GM19438 (cell line): ENCODE measurements around the gene OPCML.

ENCODE experiments used
- ATAC-seq: cut with Tn5 transposase; IDR thresholded peaks from one replicate; pipeline ENCODE4 v1.9.1; 2021; ENCODE audit warnings: low read depth; ENCODE audit not compliant: unreplicated experiment

The OPCML gene

GRCh38 chr11:132486060-132486459, 1046.2 kb downstream of the OPCML start:
- no peak for ATAC-seq

GRCh38 chr11:132475026-132475425, 1057.3 kb downstream of the OPCML start:
- no peak for ATAC-seq

GRCh38 chr11:132472411-132473172, 1059.7 kb downstream of the OPCML start:
- no peak for ATAC-seq

- ATAC-seq: no peak
These were observed 1060.8 kb downstream of the OPCML start for GRCh38 chr11:132471466-132471865.

GRCh38 chr11:132466983-132467382, 1065.3 kb downstream of the OPCML start:
- ATAC-seq: no peak

GRCh38 chr11:132464939-132465338, 1067.4 kb downstream of the OPCML start:
- no peak for ATAC-seq

GRCh38 chr11:132464003-132464342, 1068.3 kb downstream of the OPCML start:
- no peak for ATAC-seq

GRCh38 chr11:132463295-132464002, 1068.9 kb downstream of the OPCML start:
- ATAC-seq: no peak

- no peak for ATAC-seq
These were observed 1072.6 kb downstream of the OPCML start for GRCh38 chr11:132459736-132460135.

GRCh38 chr11:132457445-132457844, 1074.9 kb downstream of the OPCML start:
- ATAC-seq: no peak

- no peak for ATAC-seq
These were observed 1075.5 kb downstream of the OPCML start for GRCh38 chr11:132456751-132457328.

- ATAC-seq: no peak
These were observed 1077.3 kb downstream of the OPCML start for GRCh38 chr11:132455044-132455443.

GRCh38 chr11:132453406-132453805, 1078.9 kb downstream of the OPCML start:
- ATAC-seq: no peak

GRCh38 chr11:132452616-132453015, 1079.7 kb downstream of the OPCML start:
- no peak for ATAC-seq

- ATAC-seq: no peak
These were observed 1080.2 kb downstream of the OPCML start for GRCh38 chr11:132451942-132452601.

- ATAC-seq: no peak
These were observed 1081.7 kb downstream of the OPCML start for GRCh38 chr11:132450631-132451030.

- no peak for ATAC-seq
These were observed 1083.8 kb downstream of the OPCML start for GRCh38 chr11:132448334-132448995.

- no peak for ATAC-seq
These were observed 1084.5 kb downstream of the OPCML start for GRCh38 chr11:132447761-132448160.

GRCh38 chr11:132445859-132446291, 1086.4 kb downstream of the OPCML start:
- ATAC-seq: no peak

- no peak for ATAC-seq
These were observed 1087.4 kb downstream of the OPCML start for GRCh38 chr11:132444911-132445310.
